Medulla oblongata (tissue), 1 donor: ENCODE data around the gene KCNK15.

Experiments used
- DNase-seq: peaks from one replicate; pipeline ENCODE4 v3.0.0-alpha.2; 2015; ENCODE audit errors: extremely low spot score

Gene KCNK15

DNA sequence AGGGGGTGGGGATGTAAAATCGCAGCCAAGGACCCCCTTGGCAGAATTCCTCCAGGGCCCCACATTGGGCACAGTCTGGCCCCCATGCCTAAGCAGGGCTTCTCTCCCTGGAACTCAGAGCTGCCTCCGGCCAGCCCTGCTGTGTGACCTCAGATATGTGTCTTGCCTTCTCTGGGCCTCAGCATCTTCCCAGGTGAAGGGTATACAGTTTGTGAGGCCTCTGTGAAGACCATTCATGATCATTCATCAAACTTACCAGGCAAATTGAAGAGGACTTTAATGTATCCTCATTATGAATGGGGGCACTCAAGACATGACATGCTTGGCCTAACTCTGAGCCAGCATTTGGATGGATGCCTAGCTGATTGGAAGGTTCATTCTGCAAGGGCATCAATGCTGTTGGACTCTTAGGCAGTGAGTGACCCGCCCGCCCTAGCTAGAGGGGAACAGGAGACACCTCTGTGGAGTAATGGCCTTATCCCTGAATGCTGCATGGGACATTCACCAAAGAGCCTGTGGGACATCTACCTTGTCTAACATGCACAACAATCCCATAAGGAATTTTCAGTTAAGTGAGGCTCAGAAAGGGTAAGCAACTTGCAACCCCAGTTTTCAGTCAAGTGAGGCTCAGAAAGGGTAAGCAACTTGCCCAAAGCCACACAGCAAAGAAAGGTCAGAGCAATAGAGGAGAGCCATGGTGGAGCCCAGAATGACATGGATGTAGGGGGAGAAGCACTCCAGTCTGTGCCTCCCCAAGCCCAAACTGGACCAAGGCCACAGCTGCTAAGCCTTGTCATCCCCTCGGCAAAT is 30.0 kb upstream of the KCNK15 start:
- DNase-seq, result no peak

DNA sequence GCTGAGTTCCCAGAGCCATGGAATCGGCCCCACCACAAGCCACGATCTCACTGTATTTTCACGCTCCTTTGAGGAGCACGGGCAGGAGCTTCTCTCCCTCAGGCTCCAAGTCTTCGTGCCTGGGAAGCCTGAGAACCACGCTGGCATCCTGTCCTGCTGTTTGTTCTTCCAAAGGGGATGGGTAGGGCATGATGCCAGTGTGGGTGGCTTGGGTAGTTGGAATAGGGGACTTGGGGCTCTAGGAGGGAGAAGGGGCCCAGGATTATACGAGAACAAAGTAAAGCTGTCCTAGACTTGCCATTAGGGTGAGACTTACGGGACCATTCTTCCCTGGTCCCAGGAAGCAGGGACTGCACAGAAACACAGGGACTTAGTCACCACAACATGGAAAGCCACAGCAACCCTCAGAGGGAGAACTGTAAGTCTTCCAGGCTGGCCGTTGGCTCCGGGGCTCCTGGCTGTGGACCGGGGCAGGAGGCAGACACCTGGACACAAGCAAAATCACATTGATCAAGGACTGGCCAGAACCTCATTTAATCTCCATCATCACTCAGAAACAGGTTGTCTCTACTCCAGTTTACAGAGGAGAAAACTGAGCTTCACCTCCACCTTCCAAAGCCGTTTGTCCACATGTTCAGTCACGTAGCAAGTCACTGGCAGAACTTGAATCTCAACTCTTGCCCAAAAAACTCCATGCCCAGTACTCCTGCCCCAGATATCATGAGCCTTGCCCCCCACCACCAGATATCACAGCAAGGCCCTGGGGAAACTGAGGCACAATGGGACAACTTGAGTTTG is 29.2 kb upstream of the KCNK15 start:
- DNase-seq, result no peak

DNA sequence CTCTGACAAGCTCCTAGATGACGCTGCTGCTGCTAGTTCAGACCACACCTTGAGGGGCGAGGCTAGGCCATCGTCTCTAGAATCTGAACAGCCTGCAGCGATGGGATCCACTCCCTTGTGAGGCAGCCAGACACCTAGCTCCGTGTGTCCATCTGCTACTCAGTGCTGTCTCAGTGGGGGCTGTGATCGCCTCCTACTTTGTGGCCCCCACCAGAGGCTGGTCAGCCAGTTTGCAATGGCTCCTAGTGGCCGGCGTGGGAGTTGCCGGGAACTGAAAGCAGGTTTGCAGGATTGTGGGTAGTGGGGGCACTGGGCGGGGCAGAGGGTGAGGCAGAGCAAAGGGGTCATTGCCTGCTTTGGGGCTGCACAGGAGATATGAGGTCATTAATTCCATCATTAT is 27.7 kb upstream of the KCNK15 start:
- no peak for DNase-seq

DNA sequence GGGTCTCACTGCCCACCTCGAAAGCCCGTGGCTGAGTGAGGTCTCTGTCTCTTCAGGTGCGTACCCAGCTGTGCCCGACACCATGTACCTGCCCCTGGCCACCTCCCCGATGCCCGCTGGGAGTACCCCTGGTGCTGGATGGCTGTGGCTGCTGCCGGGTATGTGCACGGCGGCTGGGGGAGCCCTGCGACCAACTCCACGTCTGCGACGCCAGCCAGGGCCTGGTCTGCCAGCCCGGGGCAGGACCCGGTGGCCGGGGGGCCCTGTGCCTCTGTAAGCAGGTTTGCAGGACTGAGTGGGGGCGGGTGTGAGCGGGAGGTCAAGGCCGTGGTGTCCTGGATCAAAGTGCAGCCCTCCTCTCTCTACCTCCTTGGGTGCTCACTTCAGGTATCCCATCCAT is 25.8 kb upstream of the KCNK15 start:
- DNase-seq, result no peak

DNA sequence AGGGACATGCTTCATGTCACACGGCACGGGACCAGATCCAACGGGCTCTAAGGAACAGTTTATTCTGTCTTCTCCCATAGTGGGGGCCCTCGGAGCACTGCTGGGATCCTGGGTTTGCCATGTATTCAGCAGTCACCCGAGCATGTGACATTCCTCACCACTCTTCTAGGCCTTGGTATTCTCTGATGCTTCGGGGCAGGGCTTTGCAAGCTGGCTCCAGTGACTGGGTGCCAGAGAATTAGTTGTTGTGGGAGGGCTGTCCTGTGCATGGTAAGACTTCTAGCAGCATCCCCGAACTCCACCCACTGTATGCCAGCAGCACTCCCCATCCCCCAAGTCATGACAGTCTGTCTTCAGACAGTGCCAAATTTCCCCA is 25.1 kb upstream of the KCNK15 start:
- DNase-seq, result peak; percentile 45

DNA sequence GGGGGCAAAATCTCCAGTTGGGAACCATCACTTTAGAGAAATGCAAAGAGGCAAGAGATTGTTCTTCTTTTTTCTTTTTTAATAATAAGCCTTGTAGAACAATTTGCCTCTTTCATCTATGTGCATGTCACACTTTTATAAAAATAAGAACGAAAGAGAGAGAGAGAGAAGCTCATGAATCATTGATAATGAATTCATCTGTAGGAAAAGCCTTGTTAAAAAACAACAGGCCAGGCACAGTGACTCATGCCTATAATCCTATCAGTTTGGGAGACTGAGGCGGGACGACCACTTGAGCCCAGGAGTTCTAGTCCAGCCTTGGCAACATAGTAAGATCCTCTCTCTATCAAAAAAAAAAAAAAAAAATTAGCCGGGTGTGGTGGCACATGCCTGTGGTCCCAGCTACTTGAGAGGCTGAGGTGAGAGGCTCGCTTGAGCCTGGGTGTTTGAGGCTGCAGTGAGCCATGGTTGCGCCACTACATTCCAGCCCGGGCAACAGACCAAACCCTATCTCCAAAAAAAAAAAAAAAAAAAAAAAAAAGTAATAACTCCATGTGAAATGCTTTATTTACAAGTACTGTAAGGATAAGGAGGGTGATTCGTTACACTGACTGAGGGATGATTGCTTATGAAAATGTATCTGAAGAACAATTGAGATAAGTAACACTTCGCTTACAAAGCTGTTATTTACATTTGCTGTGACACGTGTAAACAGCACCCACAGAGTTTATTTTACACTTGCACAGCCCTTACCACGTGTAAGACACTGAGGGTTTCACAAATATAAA is 24.5 kb upstream of the KCNK15 start:
- no peak for DNase-seq

DNA sequence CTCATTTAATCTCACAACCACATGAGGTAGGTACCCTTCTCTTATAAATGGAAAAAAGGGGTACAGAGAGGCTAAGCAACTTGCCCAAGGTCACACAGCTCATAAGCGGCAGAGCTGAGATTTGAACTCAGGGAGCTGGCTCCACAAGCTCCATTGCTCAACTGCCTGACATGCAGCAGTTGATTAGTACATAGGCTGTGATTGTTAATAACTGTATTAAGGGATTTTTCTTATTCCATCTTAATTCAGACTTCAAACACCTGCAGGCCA is 23.9 kb upstream of the KCNK15 start:
- DNase-seq, result no peak

DNA sequence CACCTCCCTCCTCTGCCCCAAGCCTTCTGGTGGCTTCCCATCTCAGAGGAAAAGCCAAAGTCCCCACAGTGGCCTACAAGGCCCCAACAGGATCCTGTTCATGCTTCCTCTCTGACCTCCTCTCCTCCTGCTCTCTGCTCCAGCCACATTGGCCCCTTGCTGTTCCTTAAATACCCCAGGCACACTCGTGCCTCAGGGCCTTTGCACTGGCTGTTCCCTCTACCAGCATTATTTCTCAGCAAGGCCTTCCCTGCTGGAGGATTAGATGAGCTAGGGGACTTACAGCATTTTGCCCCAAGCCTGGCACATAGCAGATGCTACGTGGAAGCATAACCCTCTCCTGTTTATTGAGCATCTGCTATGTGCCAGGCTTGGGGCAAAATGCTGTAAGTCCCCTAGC is 22.7 kb upstream of the KCNK15 start:
- DNase-seq, result no peak

DNA sequence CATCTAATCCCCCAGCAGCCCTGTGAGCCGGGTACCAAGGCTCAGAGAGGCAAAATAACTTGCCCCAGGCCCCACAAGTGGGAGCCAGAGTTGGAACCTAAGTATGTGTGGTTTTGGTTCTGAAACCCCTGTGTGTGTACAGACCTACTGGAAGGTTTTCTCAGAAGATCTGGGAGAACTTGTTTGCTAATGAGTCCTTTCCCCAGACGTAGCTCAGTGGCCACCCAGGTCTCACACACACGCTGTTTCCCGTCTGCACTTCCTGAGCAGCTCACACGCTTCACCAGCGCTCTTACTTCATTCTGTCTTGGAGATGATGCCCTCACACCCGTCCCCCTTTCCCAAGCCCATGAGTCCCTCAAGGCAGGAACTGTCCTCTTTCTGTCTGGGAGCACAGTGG is 22.3 kb upstream of the KCNK15 start:
- DNase-seq, result no peak

DNA sequence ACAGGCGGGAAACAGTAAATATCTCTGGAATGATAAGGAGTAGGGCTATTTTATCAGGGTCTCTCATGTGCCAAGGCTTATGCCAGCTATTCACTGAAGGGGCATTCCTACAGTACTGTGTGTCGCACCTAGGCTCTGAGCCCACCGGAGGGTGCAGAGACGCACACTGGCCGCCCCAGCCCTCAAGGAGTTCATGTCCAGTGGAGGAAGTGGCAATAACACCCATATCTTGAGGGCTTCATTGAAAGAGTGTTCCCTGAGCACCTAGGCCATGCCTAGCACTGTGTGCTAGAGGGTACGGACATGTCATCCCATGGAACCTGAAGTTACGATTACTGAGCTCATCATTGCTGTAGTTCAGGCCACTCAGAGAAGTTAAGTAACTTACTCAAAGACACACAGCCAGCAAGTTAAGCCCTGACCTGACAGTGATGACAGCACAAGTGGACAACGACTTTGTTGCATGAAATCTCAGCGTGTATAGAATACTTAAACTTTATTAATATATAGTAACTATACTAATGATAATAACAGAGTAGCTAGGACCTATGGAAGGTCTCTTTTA is 21.8 kb upstream of the KCNK15 start:
- no peak for DNase-seq

DNA sequence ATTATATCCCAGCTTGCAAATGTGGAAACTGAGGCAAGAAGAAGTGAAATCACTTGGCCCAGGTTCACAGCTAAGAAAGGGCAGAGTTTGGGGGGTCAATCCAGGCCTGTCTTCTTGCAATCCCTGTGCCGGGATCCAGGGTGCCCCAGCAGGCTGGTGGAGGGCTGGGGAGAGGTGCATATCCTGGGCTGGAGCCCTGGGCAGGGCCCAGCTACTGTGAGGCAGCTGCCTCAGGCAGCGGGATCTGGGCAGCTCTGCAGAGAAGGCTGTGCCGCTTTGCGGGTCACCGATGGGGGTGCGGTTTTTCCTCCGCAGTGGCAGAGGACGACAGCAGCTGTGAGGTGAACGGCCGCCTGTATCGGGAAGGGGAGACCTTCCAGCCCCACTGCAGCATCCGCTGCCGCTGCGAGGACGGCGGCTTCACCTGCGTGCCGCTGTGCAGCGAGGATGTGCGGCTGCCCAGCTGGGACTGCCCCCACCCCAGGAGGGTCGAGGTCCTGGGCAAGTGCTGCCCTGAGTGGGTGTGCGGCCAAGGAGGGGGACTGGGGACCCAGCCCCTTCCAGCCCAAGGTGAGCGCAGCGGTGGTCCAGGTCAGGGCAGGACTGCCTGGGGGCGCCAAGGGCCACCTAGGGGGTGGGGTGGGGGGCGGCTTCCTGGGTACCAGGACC is 21.1 kb upstream of the KCNK15 start:
- no peak for DNase-seq

DNA sequence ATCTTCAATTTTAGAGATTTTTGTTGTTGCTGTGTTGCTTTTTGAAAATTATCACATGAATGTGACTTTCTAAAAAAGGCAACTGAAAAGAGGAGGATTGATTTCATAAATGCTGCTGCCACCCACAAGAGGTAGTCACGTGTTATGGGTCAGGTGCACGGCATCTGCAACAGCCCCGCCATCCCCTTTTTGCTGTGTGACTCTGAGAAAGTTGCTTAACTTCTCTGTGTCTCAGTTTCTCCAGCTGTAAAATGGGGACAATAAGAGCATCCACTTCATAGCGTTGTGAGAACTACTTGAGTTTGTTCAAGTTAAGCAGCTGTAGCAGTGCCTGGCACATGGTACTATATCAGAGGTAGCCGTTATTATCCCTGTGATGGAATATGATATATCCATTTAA is 19.8 kb upstream of the KCNK15 start:
- DNase-seq, result no peak

DNA sequence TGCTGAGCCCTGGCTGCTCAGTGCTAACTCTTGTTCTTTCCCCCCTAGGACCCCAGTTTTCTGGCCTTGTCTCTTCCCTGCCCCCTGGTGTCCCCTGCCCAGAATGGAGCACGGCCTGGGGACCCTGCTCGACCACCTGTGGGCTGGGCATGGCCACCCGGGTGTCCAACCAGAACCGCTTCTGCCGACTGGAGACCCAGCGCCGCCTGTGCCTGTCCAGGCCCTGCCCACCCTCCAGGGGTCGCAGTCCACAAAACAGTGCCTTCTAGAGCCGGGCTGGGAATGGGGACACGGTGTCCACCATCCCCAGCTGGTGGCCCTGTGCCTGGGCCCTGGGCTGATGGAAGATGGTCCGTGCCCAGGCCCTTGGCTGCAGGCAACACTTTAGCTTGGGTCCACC is 18.6 kb upstream of the KCNK15 start:
- no peak for DNase-seq

DNA sequence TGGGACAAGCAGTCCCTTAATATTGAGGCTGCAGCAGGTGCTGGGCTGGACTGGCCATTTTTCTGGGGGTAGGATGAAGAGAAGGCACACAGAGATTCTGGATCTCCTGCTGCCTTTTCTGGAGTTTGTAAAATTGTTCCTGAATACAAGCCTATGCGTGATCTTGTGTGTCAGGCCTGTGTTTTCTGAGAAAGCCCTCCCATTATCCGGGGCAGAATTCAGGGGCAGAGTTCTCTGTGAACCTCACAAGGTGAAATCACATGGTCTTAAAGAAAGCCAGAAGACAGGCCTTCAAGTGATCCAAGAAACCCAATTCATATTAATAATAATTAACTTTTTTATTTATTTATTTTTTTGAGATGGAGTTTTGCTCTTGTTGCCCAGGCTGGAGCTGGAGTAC is 18.0 kb upstream of the KCNK15 start:
- DNase-seq, result no peak

DNA sequence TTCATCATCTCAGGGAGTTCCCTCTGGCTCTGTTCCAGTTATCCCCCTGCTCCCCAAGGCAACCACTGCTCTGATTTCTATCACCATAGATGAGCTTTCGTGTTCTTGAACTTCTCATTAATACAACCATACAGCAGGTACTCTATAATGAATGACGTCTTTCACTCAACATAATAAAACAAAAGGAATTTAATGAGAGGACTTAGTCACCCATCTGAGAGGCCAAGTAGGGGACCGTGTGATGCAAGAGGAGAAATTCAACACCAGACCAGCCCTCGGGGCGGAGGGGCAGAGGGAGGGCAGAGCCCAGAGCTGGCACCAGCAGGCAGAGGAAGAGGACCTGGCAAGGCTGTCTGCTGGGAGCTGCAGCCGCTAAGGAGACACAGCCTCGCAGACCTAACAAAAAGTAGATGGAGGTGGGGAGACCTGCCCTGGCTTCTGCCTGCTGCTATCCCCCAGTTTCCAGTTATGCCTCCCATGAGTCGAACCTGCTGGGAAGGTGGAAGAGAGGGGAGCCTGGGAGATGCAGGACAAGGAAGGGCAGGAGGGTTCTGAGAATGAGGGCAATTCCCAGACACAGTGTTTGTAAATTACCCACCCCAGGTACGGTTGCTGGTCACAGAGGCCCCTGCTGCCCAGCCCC is 16.7 kb upstream of the KCNK15 start:
- DNase-seq, result peak; percentile 46

DNA sequence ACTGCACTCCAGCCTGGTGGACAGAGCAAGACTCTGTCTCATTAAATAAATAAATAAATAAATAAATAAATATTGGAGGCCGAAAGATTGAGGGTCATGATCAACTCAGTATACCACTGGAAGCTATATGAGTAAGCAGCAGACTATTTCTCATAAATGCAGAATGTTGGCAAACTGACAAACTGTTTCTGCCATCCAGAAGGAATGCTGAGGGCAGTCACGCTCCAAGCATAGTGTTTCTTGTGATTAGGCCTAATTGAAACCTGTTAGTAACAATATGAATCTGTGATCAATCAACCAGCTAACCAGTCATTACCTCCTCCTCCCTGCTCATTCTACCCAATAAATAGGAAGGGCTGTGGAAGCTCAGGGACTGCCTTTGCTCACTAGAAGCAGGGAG is 15.2 kb upstream of the KCNK15 start:
- DNase-seq, result no peak

DNA sequence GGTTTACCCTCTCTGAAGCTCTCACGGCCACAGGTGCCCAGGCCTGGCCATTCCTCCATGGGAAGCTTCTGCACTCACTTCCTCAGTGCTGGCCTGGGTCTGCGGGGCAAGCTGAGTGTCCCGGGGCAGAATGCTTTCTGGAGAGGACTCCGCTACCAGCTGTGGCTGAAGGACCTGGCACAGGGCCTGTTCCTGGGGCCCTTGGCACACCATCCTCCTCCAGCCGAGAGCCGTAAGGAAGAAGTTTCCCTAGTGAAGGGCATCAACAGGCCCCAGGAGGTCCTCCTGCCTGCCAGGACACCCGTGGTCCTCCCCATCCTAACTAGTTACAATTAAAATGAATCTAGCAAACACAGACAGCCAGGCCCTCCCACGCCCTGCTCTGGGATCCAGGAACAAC is 14.0 kb upstream of the KCNK15 start:
- DNase-seq, result no peak

DNA sequence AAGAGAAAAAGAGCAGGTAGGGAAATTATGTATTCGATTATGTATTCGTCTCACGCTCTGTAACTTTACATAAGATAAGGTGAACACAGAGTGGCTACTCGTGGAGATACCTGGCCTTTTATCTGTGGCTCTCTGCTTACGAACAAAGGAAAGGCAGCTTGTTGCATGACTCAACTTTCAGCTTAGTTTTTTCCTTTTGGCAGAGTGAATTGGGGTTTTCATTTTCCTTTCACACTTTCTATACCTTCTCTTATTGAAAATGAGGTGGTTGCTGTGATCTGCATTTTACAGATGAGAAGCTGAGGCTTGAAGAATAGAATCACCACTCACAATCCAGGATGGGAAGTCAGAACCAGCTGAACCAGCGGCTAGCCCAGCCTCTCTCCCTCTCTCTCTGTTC is 13.3 kb upstream of the KCNK15 start:
- no peak for DNase-seq

DNA sequence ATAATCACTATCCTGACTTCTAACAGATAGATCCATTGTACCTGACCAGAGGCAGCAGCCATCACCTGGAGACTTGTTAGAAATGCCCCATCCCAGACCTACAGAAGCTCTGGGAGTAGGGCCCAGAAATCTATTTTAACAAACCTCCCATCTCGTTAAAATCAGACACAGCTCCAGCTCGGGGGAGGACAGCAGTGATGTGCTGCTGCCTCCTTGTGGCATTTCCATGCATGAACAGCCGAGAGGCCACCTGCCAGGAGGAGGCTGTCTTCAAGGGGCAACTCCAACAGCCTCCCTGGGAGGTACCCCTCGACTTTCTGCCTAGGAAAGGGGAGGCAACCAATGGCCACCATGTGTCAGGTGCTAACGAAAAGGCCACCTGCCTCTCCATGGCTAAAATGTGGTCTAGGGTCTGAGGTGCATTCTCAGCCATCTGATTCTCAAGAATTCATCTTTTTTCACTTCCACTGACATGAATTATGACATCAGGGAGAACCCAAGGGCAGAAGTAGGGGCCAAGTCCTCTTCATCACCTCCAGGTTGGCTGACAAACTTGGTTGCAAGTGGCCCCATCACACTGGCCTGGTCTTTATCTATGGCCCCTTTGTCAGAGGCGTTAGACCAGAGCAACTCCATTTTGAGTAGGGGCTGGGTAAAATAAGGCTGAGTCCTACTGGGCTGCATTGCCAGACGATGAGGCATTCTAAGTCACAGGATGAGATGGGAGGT is 12.2 kb upstream of the KCNK15 start:
- peak; percentile 84 for DNase-seq

DNA sequence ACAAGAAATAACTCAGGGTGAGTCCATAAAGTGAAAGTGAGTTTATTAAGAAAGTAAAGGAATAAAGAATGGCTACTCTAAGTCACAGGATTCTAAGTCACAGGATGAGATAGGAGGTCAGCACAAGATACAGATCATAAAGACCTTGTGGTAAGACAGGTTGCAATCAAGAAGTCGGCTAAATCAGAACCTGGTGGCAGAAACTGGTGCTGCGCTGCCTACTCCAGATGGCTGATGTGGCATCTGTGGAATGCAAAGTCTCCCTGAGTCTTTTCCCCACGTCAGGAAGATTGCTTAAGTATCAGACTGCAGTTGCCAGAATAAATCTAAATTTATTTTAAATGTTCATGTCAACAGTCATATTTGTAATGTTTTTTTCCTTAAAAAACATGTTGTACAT is 10.7 kb upstream of the KCNK15 start:
- no peak for DNase-seq

DNA sequence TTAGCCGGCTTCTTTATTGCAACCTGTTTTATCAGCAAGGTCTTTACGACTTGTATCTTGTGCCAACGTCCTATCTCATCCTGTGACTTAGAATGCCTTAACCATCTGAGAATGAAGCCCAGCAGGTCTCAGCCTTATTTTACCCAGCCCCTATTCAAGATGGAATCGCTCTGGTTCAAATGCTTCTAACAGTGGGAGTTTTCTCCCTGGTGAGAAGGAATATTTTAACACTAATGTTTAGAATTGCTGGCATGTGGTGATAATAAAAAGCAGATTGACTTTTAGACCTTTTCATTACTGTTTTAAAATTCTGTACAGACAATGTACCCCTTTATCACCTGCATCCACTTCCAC is 9.9 kb upstream of the KCNK15 start:
- no peak for DNase-seq
